ENCODE data around the gene TMEM240. TPM values are rescaled to one million over a fixed set of nuclear protein-coding genes. Genes with fewer than 3 reads are reported as not detected.
A peak's percentile ranks its signal among the peaks of the same experiment; 100 is the strongest.
"Not testable (repeated sequence)": the region's sequence is repeated elsewhere in the genome, so short reads cannot be mapped to it uniquely, and the experiment has no call there.

Gene TMEM240
- total RNA-seq, 2 experiments from 2014 or later: 0.28 TPM; not detected in 1

DNA sequence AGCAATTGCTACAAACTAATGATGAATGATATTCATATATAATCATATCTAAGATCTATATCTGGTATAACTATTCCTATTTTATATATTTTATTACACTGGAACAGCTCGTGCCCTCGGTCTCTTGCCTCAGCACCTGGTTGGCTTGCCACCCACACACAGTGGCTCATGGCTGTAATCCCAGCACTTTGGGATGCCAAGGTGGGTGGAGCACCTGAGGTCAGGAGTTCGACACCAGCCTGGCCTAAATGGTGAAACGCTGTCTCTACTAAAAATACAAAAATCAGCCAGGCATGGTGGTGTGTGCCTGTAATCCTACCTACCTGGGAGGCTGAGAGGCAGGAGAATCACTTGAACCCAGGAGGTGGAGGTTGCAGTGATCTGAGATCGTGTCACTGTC lies 34.6 kb downstream of the TMEM240 start:
- peaks cover 26% of the 10 kb centered on the region for H3K4me1 Mint-ChIP-seq
- ChIA-PET CTCF (interaction anchor here (0.6 to 2.0 kb wide), 7 partner anchors 14 to 163 kb away, joined by 3 to 8 read pairs (median 4); partner anchors contain the start of genes AURKAIP1 and CCNL2), POLR2A (interaction anchor here (1.6 kb wide), 1 partner anchor 130 kb away, joined by 4 read pairs; the partner anchor contains the start of gene AURKAIP1)
- H3K36me3 Mint-ChIP-seq (ENCODE audit: low read depth); DNase-seq; H3K27me3 Mint-ChIP-seq; H3K9me3 Mint-ChIP-seq: not testable (repeated sequence)
- H3K27ac Mint-ChIP-seq: peak overlapping the region; percentile 91
- H3K4me3 Mint-ChIP-seq: peak overlapping the region; percentile 73

DNA sequence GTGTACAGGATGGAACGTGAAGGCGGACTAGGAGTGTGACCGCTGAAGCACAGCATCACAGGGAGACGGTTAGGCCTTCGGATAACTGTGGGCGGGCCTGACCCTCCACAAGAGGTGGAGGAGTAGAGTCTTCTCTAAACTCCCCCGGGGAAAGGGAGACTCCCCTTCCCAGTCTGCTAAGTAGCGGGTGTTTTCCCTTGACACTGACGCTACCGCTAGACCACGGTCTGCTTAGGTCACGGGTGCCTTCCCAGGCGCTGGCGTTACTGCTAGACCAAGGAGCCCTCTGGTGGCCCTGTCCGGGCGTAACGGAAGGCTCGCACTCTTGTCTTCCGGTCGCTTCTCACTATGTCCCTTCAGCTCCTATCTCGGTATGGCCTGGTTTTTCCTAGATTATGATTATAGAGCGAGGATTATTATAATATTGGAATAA lies 35.0 kb downstream of the TMEM240 start:
- CTCF ChIA-PET: interaction anchor here (0.6 to 2.0 kb wide), 11 partner anchors 14 to 164 kb away, joined by 3 to 8 read pairs (median 4); partner anchors contain the start of genes AURKAIP1 and CCNL2
- not testable (repeated sequence) for H3K9me3 Mint-ChIP-seq; H3K36me3 Mint-ChIP-seq (ENCODE audit: low read depth); H3K27me3 Mint-ChIP-seq
- peak overlapping the region; percentile 73 for H3K4me3 Mint-ChIP-seq
- H3K4me1 Mint-ChIP-seq: peaks cover 23% of the 10 kb centered on the region
- POLR2A ChIA-PET: interaction anchor here (1.1 to 1.6 kb wide), 2 partner anchors 105 to 130 kb away, joined by 4 to 5 read pairs; partner anchors contain the start of gene AURKAIP1
- DNase-seq: peak; percentile 35
- H3K27ac Mint-ChIP-seq: peak overlapping the region; percentile 91

DNA sequence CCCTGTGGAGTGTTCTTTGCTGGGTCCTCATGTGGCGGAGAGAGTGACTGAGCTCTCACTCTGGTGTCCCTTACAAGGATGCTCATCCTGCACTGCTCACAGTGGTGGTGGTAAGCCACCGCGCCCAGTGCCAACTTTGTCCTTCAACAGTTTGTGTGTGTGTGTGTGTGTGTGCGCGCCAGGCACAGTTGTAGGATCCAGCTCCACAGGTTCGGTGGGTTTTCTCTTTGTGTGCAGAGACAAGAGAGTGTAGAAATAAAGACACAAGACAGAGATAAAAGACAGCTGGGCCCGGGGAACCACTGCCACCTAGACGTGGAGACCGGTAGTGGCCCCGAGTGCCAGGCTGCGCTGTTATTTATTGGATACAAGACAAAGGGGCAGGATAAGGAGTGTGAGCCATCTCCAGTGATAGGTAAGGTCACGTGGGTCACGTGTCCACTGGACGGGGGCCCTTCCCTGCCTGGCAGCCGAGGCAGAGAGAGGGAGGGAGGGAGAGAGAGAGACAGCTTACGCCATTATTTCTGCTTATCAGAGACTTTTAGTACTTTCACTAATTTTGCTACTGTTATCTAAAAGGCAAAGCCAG lies 35.6 kb downstream of the TMEM240 start:
- CTCF ChIA-PET: interaction anchor here (0.6 to 2.0 kb wide), 12 partner anchors 13 to 254 kb away, joined by 3 to 8 read pairs (median 4); partner anchors contain the start of genes AURKAIP1 and CCNL2

DNA sequence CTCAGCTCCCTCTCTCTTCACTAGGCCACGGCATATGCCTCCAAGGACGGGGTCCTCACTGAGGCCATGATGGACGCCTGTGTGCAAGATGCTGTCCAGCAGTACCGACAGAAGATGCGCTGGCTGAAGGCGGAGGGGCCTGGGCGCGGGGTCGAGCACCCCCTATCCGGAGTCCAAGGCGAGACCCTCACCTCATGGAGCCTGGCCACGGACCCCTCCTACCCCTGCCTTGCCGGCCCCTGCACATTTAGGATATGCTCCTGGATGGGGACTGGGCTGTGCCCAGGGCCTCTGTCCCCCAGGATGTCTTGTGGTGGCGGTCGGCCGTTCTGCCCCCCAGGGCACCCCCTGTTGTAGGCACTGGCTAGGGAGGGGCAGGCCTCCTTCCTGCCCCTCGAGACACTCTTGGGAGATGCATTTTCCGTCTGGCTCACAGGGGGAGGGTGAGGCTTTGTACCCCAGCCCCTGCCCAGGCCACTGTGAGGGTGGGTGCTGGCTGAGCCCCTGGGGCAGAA lies 44.9 kb downstream of the TMEM240 start:
- CTCF ChIA-PET: not testable (repeated sequence)
- peaks cover 38% of the 10 kb centered on the region for H3K36me3 Mint-ChIP-seq (ENCODE audit: low read depth)

More for the DNA sequence above, 35.6 kb downstream of the TMEM240 start:
- Mint-ChIP-seq H3K27ac (peak overlapping the region; percentile 91), H3K4me1 (peaks cover 23% of the 10 kb centered on the region), H3K4me3 (peak overlapping the region; percentile 73)
- DNase-seq: peak; percentile 86
- POLR2A ChIA-PET: interaction anchor here (0.8 to 1.6 kb wide), 3 partner anchors 65 to 130 kb away, joined by 3 to 5 read pairs (median 4); partner anchors contain the start of gene AURKAIP1
- not testable (repeated sequence) for H3K36me3 Mint-ChIP-seq (ENCODE audit: low read depth); H3K27me3 Mint-ChIP-seq; H3K9me3 Mint-ChIP-seq

DNA sequence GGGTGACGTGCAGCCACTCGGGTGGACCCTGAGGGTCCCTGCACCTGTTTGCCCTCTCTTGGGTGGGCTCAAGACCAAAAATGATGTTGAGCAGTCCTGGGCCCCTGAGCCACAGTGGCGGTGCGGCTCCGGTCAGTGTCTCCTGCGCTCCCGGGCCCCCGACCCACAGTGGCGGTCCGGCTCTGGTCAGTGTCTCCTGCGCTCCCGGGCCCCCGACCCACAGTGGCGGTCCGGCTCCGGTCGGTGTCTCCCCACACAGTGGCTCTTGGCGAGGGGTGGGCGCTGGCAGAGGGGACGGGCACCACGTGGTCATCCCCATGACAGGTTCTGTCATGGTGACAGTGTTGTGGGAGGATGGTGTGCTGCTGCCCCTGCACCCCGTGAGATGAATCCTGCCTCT lies 46.1 kb downstream of the TMEM240 start:
- H3K27me3 Mint-ChIP-seq, DNase-seq, H3K9me3 Mint-ChIP-seq, H3K4me1 Mint-ChIP-seq, POLR2A ChIA-PET, H3K4me3 Mint-ChIP-seq, CTCF ChIA-PET, H3K27ac Mint-ChIP-seq: not testable (repeated sequence)
- H3K36me3 Mint-ChIP-seq (ENCODE audit: low read depth): peaks cover 50% of the 10 kb centered on the region

More for the DNA sequence above, 44.9 kb downstream of the TMEM240 start:
- H3K27me3 Mint-ChIP-seq, POLR2A ChIA-PET, H3K4me1 Mint-ChIP-seq, H3K9me3 Mint-ChIP-seq, H3K27ac Mint-ChIP-seq, H3K4me3 Mint-ChIP-seq, DNase-seq: not testable (repeated sequence)

DNA sequence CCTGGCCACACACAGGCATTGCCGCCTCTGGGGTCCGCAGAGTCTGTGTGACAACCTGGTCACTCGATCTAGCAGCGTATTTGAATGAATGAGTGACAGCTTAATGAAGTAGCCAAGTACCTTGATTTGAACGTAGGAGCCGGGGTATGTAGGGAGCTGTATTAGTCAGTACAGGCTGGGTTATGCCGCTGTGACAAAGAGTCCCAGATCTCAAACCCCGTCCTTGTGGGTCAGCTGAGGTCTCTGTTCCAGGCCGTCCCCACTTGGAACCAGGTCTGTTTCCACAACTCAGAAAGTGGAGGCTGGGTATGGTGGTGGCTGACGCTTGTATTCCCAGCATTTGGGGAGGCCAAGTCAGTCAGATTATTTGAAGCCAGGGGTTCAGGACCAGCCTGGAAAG lies 48.8 kb downstream of the TMEM240 start:
- peaks cover 5% of the 10 kb centered on the region for H3K9me3 Mint-ChIP-seq
- ChIA-PET POLR2A (no interaction called here), CTCF (interaction anchor here (0.9 kb wide), 1 partner anchor 14 kb away, joined by 3 read pairs; no protein-coding TSS in a partner anchor)
- DNase-seq: no peak
- no peaks in the 10 kb centered on the region for H3K4me1 Mint-ChIP-seq
- no peak overlapping the region for H3K4me3 Mint-ChIP-seq
- peaks cover 63% of the 10 kb centered on the region for H3K36me3 Mint-ChIP-seq (ENCODE audit: low read depth)
- no peaks in the 10 kb centered on the region for H3K27me3 Mint-ChIP-seq
- no peak overlapping the region for H3K27ac Mint-ChIP-seq

DNA sequence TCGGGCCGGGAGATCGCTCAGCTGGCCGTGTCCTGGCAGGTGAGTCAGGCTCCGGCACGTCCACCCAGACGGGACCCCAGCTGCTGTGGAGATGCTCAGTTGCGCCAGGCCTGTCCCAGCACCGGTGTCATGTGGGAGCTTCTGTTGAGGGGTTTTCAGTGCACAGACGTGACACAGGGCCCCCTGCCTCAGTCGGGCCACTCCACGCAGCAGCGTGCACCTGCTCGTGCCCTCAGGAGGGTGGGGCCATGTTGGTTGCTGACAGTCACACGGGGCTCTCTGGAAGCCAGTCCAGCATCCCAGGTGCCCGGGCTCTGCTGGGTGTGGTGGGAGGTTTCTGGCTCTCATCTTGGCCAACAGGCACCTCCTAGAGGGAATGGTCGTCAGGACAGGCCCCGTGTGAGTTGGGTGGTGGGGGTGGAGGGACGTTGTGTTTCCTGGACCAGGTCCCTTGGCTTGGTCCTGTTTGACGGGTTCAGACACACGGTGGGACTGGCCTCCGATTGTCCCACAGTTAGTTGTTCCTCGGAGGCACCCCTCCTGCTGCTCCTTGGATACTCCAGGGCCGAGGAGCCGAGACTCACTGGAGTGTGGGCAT lies 49.7 kb downstream of the TMEM240 start:
- H3K4me3 Mint-ChIP-seq: no peak overlapping the region
- H3K27me3 Mint-ChIP-seq: no peaks in the 10 kb centered on the region
- H3K27ac Mint-ChIP-seq: no peak overlapping the region
- H3K36me3 Mint-ChIP-seq (ENCODE audit: low read depth): peaks cover 63% of the 10 kb centered on the region
- ChIA-PET CTCF (no interaction called here), POLR2A (no interaction called here)
- no peak for DNase-seq
- H3K9me3 Mint-ChIP-seq: peaks cover 5% of the 10 kb centered on the region
- H3K4me1 Mint-ChIP-seq: no peaks in the 10 kb centered on the region

DNA sequence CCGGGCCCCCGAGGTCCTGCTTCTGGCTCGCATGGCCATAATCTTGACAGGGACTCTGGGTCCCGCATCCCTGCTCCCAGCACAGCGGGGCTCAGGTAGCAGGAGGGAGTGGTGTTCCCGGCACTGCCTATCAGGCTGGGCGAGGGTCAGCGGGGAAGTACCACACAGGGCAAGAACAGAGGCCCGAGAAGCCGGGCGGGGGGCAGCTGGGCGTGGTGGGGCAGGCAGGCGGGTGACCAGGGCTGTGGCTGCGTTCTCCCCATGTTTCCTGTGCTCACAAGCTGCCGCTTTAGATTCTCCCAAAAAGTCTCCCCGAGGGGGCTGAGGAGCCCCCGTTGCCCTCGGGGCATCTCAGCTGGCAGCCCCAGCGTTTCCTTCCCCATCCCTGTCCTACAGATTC lies 50.6 kb downstream of the TMEM240 start:
- ChIA-PET CTCF (no interaction called here), POLR2A (no interaction called here)
- Mint-ChIP-seq H3K4me1 (no peaks in the 10 kb centered on the region), H3K27me3 (no peaks in the 10 kb centered on the region), H3K27ac (no peak overlapping the region), H3K4me3 (no peak overlapping the region), H3K9me3 (peaks cover 5% of the 10 kb centered on the region), H3K36me3 (ENCODE audit: low read depth) (peaks cover 62% of the 10 kb centered on the region)
- no peak for DNase-seq

DNA sequence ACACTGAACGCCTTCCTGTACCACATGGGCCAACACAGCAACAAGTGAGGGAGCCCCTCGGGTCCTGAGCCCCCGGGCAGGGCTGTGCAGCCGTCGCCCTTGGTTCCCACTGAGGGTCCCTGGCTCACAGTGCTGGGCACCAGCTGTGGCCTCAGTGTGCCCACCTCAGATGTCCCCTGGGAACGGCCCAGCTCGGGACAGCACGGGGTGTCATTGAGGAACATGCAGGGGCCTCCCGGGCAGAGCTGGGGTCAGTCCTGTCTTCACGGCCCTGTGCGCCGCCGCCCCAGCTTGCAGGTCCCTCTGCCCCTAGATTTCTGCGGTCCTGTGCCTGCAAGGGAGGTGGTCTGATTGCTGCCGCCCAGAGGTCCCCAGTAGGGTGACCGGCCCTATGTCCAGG lies 51.2 kb downstream of the TMEM240 start:
- ChIA-PET CTCF (no interaction called here), POLR2A (no interaction called here)
- H3K27me3 Mint-ChIP-seq: no peaks in the 10 kb centered on the region
- no peak overlapping the region for H3K4me3 Mint-ChIP-seq
- H3K36me3 Mint-ChIP-seq (ENCODE audit: low read depth): peaks cover 57% of the 10 kb centered on the region
- peaks cover 5% of the 10 kb centered on the region for H3K9me3 Mint-ChIP-seq
- DNase-seq: no peak
- no peaks in the 10 kb centered on the region for H3K4me1 Mint-ChIP-seq
- no peak overlapping the region for H3K27ac Mint-ChIP-seq

DNA sequence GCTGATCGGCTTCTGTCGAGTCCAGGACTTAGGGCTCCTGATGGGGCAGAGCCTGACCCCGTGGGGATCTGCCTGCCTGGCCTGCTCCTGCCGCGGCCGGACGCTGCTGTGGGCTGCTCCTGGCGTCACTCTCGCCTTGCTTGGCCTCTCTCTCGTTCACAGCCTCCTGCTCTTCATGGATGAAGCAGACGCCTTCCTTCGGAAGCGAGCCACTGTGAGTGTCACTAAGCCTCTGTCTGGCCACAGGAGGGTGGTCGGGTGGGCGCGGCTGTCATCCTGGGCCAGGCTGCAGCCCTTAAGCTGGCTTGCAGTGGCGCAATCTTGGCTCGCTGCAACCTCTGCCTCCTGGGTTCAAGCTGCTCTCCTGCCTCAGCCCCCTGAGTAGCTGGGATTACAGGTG lies 52.7 kb downstream of the TMEM240 start:
- peaks cover 2% of the 10 kb centered on the region for H3K9me3 Mint-ChIP-seq
- ChIA-PET CTCF (no interaction called here), POLR2A (no interaction called here)
- H3K36me3 Mint-ChIP-seq (ENCODE audit: low read depth): peaks cover 45% of the 10 kb centered on the region
- H3K27me3 Mint-ChIP-seq: no peaks in the 10 kb centered on the region
- H3K4me3 Mint-ChIP-seq: no peak overlapping the region
- H3K27ac Mint-ChIP-seq: no peak overlapping the region
- no peak for DNase-seq
- no peaks in the 10 kb centered on the region for H3K4me1 Mint-ChIP-seq

DNA sequence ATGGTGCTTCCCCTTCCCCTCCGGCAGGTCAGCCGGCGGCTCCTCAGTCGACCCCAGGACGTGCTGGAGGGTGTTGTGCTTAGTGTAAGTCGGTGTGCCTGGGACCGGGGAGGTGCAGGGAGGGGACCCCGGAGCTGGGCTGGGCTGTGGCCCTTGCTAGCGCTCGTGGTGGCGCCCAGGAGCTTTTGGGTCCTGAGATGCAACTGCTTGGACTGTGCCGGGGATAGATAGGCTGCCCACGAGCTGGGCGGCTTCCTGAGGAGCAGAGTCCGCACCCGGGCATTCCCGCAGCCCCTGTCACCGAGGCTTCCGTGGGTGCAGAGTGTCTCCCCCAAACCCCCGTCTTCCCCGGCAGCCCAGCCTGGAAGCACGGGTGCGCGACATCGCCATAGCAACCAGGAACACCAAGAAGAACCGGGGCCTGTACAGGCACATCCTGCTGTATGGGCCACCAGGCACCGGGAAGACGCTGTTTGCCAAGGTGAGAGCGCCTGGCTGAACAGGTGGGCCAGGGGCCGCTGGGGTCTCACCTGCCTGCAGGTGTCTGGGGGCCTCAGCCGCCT lies 54.6 kb downstream of the TMEM240 start:
- POLR2A ChIA-PET, H3K9me3 Mint-ChIP-seq, H3K27me3 Mint-ChIP-seq, DNase-seq, CTCF ChIA-PET, H3K27ac Mint-ChIP-seq, H3K4me3 Mint-ChIP-seq, H3K4me1 Mint-ChIP-seq: not testable (repeated sequence)
- peaks cover 29% of the 10 kb centered on the region for H3K36me3 Mint-ChIP-seq (ENCODE audit: low read depth)

DNA sequence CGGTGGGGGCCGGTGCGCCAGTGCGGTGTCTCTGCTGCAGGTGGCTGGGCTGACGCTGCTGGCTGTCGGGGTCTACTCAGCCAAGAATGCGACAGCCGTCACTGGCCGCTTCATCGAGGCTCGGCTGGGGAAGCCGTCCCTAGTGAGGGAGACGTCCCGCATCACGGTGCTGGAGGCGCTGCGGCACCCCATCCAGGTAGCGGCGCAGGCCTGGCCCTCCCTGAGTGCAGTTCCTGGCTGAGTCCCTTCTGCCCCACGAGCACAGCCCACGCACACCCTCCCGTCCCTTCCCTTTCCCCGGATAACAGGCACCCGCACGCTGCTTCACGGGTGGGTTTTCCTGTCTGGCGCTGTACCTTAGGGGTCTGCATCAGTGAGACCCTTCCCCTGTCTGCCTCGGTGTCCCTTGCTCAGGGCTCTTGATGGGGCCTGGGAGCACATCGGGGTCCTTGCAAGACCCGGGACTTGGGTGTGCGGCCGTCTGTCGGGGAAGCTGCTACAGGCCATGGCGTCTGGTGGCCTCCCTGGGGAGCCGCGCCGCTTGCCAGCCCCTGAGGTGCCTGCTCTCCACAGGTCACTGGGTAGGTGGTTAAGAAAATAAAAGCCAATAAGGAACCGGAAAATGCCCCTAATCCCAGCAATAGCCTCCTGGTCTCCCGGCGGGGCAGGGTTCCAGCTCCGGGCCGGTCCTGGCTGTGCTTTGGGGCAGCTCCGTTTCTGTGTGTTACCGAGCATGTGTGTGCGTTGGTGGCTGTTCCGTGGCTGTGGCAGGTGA lies 55.3 kb downstream of the TMEM240 start:
- H3K36me3 Mint-ChIP-seq (ENCODE audit: low read depth): peaks cover 28% of the 10 kb centered on the region
- CTCF ChIA-PET, H3K9me3 Mint-ChIP-seq, H3K4me1 Mint-ChIP-seq, POLR2A ChIA-PET, DNase-seq, H3K4me3 Mint-ChIP-seq, H3K27ac Mint-ChIP-seq, H3K27me3 Mint-ChIP-seq: not testable (repeated sequence)

Measured in activated CD4-positive, alpha-beta memory T cell treated with anti-CD3 and anti-CD28 coated beads, Interleukin-2, amount 10 ng/mL, durations not matched to agents 7 days and 5 days (primary cell).